Neural cell (in vitro differentiated cells): ENCODE data around the gene WSB1.

Experiments
- CTCF ChIP-seq: fragments of 450-650 bp; IDR thresholded peaks from 2 replicates; pipeline ENCODE4 v1.5.1; 2014; ENCODE audit warnings: antibody characterized with exemption, mild to moderate bottlenecking, moderate library complexity; ENCODE audit not compliant: poor library complexity, severe bottlenecking
- EP300 ChIP-seq: fragments of 450-650 bp; conservative IDR thresholded peaks from 2 replicates; pipeline ENCODE4 v1.6.1; 2014; ENCODE audit warnings: antibody characterized with exemption, mild to moderate bottlenecking, moderate library complexity; ENCODE audit not compliant: poor library complexity, severe bottlenecking
- EZH2 ChIP-seq: fragments of 200-600, 300-800 bp; shearing (Covaris generic), sonication (generic); IDR thresholded peaks from 2 replicates; pipeline ENCODE4 v1.6.1; 2014; ENCODE audit warnings: antibody characterized with exemption, low read length, borderline replicate concordance, mild to moderate bottlenecking; ENCODE audit not compliant: insufficient read depth, poor library complexity, severe bottlenecking
- POLR2AphosphoS5 ChIP-seq: IDR thresholded peaks from 2 replicates; pipeline ENCODE4 v1.6.1; 2012
- REST ChIP-seq: IDR thresholded peaks from 2 replicates; pipeline ENCODE4 v1.6.1; 2012; ENCODE audit warnings: borderline replicate concordance
- SMC3 ChIP-seq: fragments of 450-650 bp; conservative IDR thresholded peaks from 2 replicates; pipeline ENCODE4 v1.6.1; 2014; ENCODE audit warnings: antibody characterized with exemption, mild to moderate bottlenecking, moderate library complexity; ENCODE audit not compliant: poor library complexity
- TAF1 ChIP-seq: IDR thresholded peaks from 2 replicates; pipeline ENCODE4 v1.6.1; 2012; ENCODE audit warnings: low read depth

GRCh38 chr17:27354491-27355081, 60.7 kb downstream of the WSB1 start:
- no peak for TF ChIP-seq CTCF
- TF ChIP-seq EZH2 = no peak
- TF ChIP-seq TAF1 = no peak
- no peak for TF ChIP-seq POLR2AphosphoS5
- no peak for TF ChIP-seq EP300
- no peak for TF ChIP-seq SMC3
- no peak for TF ChIP-seq REST
